HUDEP-2 (cell line): ENCODE measurements around the gene SPDEF.

Source experiments
- DNase-seq, 76 experiments: peaks; one replicate each; lab custom pipeline; 2025; ENCODE audit not compliant: unreplicated experiment in 76 of 76; lab: John Stamatoyannopoulos, UW

Gene SPDEF

GRCh38 chr6:34556031-34556471 is at the start of gene SPDEF:
SPDEF (minus strand) TSS chr6:34556329; CDS start chr6:34544455, 11,874 bp downstream.
- no peak for DNase-seq

- DNase-seq = no peak
These were observed 47.6 kb upstream of the SPDEF start for GRCh38 chr6:34603707-34604106.

GRCh38 chr6:34602318-34603111 is 46.4 kb upstream of the SPDEF start:
- DNase-seq = no peak

DNA sequence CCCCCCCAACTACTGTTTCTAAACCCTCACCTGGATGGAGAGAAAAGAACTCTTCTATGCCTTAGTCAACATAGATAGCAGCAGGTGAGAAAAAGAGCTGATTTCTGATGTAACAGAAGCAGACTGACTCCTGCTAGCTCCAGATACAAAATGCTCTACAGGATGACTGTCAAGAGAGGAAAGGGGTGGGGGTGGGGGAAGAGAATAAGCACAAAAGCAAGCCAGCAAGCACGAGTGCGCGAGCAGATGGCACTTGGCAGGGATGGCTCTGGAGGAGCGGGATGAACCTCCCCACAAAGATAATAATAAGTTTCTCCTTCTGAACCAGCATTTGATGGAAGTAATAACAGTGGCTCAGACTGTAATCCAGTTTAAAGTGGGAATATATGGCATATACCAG is 45.6 kb upstream of the SPDEF start:
- no peak for DNase-seq

- DNase-seq = peak in 20 of 76 experiments; percentile 13 to 60 (median 36)
These were observed 44.7 kb upstream of the SPDEF start for GRCh38 chr6:34600796-34601195.

- DNase-seq = no peak
These were observed 44.0 kb upstream of the SPDEF start for GRCh38 chr6:34600101-34600500.

GRCh38 chr6:34598712-34599111 is 42.6 kb upstream of the SPDEF start:
- DNase-seq = no peak

DNA sequence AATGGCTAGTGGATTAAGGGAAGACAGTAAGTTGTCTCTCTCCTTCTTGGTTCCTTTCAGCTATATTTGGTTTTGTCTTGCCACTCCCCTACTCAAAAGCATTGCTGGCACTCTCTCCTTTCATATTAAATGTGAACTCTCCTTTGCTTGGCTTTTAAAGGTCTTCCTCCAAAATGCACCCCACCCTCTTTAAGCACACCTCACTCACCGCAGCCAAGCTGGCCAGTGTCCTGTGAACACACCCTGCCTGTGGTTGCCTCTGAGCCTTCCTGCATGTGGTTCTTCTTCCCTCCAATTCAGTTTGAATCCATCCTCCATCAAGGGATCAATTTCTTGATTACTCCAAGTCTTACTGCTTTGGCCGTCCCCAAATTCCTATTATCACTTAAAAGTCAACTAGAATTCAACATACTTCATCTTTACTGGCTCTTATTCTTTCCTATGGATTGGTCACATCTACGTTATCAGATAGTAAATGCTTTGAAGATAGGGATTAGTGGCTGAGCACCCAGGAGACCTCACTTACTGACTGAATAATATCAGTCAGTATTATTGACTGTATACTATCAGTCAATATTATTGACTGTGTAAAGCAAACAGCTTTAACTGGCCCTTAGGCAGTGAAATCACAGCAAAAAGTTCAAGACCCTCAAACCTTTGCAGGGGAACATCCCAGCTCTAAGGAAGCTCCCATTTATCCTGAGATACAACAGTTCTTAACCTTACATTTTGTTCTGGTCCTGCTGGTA is 41.6 kb upstream of the SPDEF start:
- DNase-seq = peak in 1 of 76 experiments; percentile 19

DNA sequence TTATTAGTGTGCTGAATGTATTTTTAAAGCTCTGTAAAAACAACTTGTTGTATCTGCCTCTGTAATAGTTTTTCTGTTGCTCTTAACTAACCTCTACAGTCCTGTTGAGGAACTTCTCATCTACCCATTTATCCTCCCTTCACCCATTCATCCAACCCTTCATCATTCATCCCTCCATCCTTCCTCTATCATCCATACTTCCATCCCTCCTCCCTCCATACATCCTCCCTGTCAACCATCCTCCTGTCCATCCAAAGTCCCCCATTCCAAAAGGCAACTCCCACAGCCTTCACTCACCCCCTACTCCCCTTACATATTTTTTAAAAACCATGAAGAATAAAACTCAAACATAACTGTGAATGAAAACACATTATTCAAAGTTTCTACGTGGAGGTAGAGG is 40.7 kb upstream of the SPDEF start:
- no peak for DNase-seq

DNA sequence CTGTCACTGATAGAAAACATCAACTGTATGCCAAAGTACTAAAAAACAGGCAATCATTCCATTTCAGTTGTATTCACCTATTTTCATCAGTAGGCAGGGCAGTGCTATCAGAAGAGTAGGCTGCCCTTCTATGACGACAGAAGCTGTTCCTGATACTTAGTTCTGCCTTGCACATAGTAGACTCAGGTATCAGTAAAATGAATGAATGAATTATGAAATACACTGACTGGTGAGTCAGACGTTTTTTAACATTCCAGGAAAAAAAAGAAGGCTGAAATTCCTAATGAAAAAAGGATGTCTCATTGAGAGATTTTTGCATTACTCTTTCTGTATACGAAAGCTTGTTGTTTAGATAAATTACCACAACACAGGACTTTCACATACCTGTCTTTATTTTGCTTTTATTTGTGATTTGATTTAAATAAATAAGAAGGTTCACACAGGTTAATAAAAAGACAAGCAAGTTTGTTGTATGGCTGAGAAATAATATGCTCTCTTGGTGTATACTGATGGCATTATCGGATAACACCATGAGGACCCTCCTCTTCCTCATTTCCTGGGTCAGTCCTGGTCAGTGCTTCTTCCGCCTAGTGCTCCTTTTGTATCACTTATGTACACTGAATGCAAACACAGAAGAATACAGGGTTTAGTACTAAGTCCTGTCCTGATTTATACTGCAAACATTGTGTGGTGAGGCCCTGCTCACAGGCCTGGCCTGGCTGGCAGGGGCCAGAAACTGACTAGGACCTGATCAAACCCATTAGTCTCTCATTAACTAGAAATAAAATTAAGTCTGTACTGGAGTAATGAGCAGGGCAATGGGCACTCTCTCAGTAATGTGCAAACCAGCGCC is 39.4 kb upstream of the SPDEF start:
- no peak for DNase-seq

- DNase-seq = no peak
These were observed 37.6 kb upstream of the SPDEF start for GRCh38 chr6:34593701-34594100.

- DNase-seq = no peak
These were observed 36.3 kb upstream of the SPDEF start for GRCh38 chr6:34592208-34592952.

- DNase-seq = no peak
These were observed 33.6 kb upstream of the SPDEF start for GRCh38 chr6:34589691-34590090.

- DNase-seq = no peak
These were observed 33.0 kb upstream of the SPDEF start for GRCh38 chr6:34589140-34589539.

- no peak for DNase-seq
These were observed 31.7 kb upstream of the SPDEF start for GRCh38 chr6:34587851-34588250.

DNA sequence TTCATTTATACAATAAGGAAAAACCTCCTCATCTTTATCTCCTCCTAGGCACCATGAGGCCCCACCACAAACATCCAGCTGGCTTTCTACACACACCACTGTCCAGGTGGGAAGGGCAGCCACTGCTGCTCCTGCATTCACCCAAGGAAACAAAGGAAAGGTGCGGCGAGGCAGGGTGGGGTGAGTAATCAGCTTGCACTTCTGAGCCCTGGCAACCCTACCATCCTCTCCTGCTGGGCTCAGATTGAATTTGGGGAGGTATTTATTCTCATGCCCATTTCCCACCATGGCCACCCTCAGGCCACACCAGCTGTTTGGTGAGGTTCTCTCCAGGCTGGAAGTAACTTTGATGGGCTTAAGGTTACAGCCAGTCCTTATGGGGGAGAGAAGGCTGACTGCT is 31.2 kb upstream of the SPDEF start:
- DNase-seq = no peak

DNA sequence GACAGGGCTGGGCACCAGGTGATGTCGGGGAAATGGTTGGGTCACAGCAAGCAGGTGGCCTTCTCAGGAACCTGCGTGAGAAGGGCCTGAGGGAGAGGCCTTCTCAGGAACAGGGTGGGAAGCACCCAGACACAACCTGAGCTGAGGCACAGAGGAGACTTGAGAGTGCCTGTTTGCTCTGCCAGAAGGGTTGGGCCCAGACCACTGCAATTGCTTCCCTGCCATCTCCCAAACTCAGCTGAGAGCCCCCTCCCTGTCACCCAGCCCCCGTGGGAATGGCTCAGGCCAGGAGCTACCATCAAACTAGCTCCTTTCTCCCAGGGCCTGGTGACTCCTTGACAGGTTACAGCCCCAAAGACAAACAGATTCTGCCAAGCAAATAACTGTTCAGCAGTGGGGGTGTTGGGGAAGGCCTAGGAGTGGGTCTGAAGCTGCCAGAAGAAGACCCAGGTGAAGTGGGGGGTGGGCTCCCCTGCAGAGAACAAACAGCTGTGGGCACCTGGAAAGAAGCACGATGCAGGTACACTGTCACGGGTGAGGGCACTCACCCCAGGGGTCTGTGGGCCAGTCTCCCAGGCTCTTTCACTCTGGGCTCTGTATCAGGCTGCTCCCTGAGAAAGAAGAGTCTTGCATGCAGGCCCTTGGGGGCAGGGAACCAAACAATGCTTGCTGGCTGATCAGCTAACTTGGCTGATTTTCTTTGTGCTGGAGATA is 30.4 kb upstream of the SPDEF start:
- DNase-seq = no peak

DNA sequence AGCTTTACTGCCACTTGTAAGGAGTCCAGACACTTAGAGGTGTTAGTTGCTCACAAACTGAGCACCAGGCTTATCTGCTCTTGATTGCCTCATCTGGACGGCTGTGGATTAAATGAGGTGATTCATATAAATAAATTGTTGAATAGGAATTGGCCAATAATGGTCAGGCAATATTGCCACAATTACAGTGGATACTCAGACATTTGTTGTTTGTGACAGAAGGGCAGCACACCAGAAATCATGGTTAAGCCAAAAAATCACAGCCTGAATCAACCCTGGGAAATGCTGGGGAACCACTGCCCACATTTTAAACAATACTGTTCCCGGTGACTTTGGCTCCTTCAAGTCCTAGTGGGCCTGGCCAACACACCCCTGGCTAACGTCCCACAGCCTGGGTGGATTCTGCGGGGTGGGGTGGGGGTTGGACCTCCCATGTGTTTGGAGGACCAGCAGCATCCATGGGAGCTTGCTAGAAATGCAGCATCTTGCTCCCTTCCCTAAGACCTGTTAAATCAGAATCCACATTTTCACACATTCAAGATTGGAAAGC is 29.5 kb upstream of the SPDEF start:
- DNase-seq = no peak

DNA sequence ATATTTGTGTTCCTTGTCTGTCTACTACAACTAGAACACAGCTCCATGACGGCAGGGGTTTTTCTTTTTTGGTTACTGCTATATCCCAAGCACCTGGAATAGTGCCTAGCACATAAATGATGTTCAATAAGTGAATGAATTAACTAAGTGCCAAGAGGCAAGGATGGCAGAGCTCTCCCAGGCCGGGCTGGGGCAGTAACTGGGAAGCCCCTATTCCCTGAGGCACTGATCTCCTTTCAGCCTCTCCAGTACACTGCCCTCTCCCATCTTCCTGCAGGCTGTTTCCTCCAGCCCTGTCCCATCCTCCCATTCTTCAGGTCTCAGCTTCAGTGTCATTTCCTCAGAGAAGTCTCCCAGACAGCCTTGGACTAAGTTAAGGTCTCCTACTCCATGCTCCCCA is 29.0 kb upstream of the SPDEF start:
- no peak for DNase-seq
